Cardiac fibroblast (primary cell): ENCODE data around the gene TBC1D1.

Experiments
- DNase-seq, 2 donors: peaks; one replicate each; pipeline versions ENCODE4 v3.0.0 to v3.0.0-alpha.2; 2010; ENCODE audit warnings: low read depth in 2 of 2
- H3K4me3 ChIP-seq, 2 donors: replicated peaks in 1 of 2; 1 replicate in 1 of 2; 2 replicates in 1 of 2; pipeline ENCODE4 v1.5.1; 2011; ENCODE audit warnings: low read depth in 2 of 2, low read length in 2 of 2, mild to moderate bottlenecking in 2 of 2, moderate library complexity in 1 of 2
- CTCF ChIP-seq: IDR thresholded peaks from one replicate; pipeline ENCODE4 v1.5.1; 2011; ENCODE audit warnings: low read depth, mild to moderate bottlenecking, low read length, inconsistent platforms

The TBC1D1 gene

GRCh38 chr4:38001927-38002326 lies 111.0 kb downstream of the TBC1D1 start:
- no peak overlapping the region for H3K4me3 ChIP-seq
- TF ChIP-seq CTCF, result no peak
- DNase-seq, result no peak

- TF ChIP-seq CTCF, result no peak
- peak in 1 of 2 donors; percentile 40 for DNase-seq
- H3K4me3 ChIP-seq, result no peak overlapping the region
Observed at GRCh38 chr4:38002451-38003071, 111.7 kb downstream of the TBC1D1 start.

GRCh38 chr4:38003102-38003501 lies 112.2 kb downstream of the TBC1D1 start:
- TF ChIP-seq CTCF, result no peak
- no peak for DNase-seq

GRCh38 chr4:38003628-38004027 lies 112.7 kb downstream of the TBC1D1 start:
- H3K4me3 ChIP-seq, result no peak overlapping the region
- no peak for DNase-seq
- no peak for TF ChIP-seq CTCF

More at GRCh38 chr4:38003102-38003501, 112.2 kb downstream of the TBC1D1 start:
- H3K4me3 ChIP-seq, result no peak overlapping the region

- H3K4me3 ChIP-seq, result no peak overlapping the region
- no peak for TF ChIP-seq CTCF
- peak in 1 of 2 donors; percentile 45 for DNase-seq
Observed at GRCh38 chr4:38004062-38004461, 113.2 kb downstream of the TBC1D1 start.

GRCh38 chr4:38004887-38005286 lies 114.0 kb downstream of the TBC1D1 start:
- no peak for TF ChIP-seq CTCF
- no peak for DNase-seq
- no peak overlapping the region for H3K4me3 ChIP-seq

GRCh38 chr4:38005637-38006036 lies 114.8 kb downstream of the TBC1D1 start:
- no peak for DNase-seq
- H3K4me3 ChIP-seq, result no peak overlapping the region
- no peak for TF ChIP-seq CTCF
